Activated CD4-positive, alpha-beta T cell treated with anti-CD3 and anti-CD28 coated beads, Interleukin-2, amount 50 U/mL, for 1 hour (primary cell): Measurements from ENCODE around the gene PLXNC1.
"Not testable (repeated sequence)": the region's sequence is repeated elsewhere in the genome, so short reads cannot be mapped to it uniquely, and the experiment has no call there.

Source experiments
- DNase-seq: peaks from one replicate; pipeline ENCODE4 v3.0.0-alpha.2; 2020

Gene PLXNC1

GRCh38 chr12:94308612-94309011 is 160.2 kb downstream of the PLXNC1 start:
- DNase-seq = no peak

GRCh38 chr12:94309373-94309772 is 161.0 kb downstream of the PLXNC1 start:
- DNase-seq = no peak

GRCh38 chr12:94312378-94312777 is 164.0 kb downstream of the PLXNC1 start:
- DNase-seq = no peak

- DNase-seq = not testable (repeated sequence)
Observed at GRCh38 chr12:94316600-94316999, 168.2 kb downstream of the PLXNC1 start.

GRCh38 chr12:94318181-94318580 is 169.8 kb downstream of the PLXNC1 start:
- no peak for DNase-seq

- DNase-seq = no peak
Observed at GRCh38 chr12:94320109-94320508, 171.7 kb downstream of the PLXNC1 start.

GRCh38 chr12:94322346-94322745 is 174.0 kb downstream of the PLXNC1 start:
- no peak for DNase-seq

- no peak for DNase-seq
Observed at GRCh38 chr12:94326234-94326633, 177.9 kb downstream of the PLXNC1 start.

- no peak for DNase-seq
Observed at GRCh38 chr12:94326727-94327126, 178.3 kb downstream of the PLXNC1 start.

- no peak for DNase-seq
Observed at GRCh38 chr12:94327809-94328208, 179.4 kb downstream of the PLXNC1 start.

GRCh38 chr12:94329366-94329765 is 181.0 kb downstream of the PLXNC1 start:
- DNase-seq = no peak

- DNase-seq = no peak
Observed at GRCh38 chr12:94333396-94333795, 185.0 kb downstream of the PLXNC1 start.

- DNase-seq = no peak
Observed at GRCh38 chr12:94336211-94336925, 188.0 kb downstream of the PLXNC1 start.

- no peak for DNase-seq
Observed at GRCh38 chr12:94338006-94338794, 189.8 kb downstream of the PLXNC1 start.

- no peak for DNase-seq
Observed at GRCh38 chr12:94340573-94340972, 192.2 kb downstream of the PLXNC1 start.

- no peak for DNase-seq
Observed at GRCh38 chr12:94353130-94353529, 204.8 kb downstream of the PLXNC1 start.
